Mucosa of gallbladder (tissue), 1 donor: ENCODE measurements around the gene BTBD8. TPM values are rescaled to one million over a fixed set of nuclear protein-coding genes. Genes with fewer than 3 reads are reported as not detected.

ENCODE experiments used
- DNase-seq: peaks from one replicate; pipeline ENCODE4 v3.0.0-alpha.2; 2020; ENCODE audit warnings: low spot score
- total RNA-seq: library from RNA; stranded (reverse); gene quantifications from one replicate; pipeline ENCODE4 v1.2.1, GENCODE V29; 2021
- donor health status: DM: no; HTN: no; CAD: no.

The BTBD8 gene
- total RNA-seq, 1 donor from 2014 or later: 8.5 TPM

GRCh38 chr1:92192246-92192645 lies 112.1 kb downstream of the BTBD8 start:
- no peak for DNase-seq

GRCh38 chr1:92194511-92194910 lies 114.4 kb downstream of the BTBD8 start:
- DNase-seq: no peak

GRCh38 chr1:92201973-92202372 lies 121.8 kb downstream of the BTBD8 start:
- DNase-seq: no peak

GRCh38 chr1:92203105-92203504 lies 123.0 kb downstream of the BTBD8 start:
- DNase-seq: no peak

DNA sequence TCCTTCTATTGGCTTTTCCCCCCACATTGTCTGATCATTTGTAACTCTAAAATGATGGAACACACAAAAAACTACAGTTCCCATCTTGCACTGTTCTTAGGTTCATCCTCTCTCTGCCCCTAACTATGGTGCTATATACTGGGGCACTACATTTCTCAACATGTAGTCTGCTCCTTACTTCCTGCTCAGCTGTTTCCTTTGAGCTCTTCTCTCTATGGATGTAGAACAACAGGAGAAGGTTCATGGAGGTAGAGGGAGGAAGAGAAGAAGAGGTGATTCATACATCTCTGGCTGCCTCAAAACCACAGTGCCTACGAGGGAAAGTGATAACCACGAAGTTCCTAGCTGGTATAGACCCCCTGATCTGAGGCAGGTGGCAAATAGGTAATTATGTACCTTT lies 130.6 kb downstream of the BTBD8 start:
- DNase-seq: no peak

DNA sequence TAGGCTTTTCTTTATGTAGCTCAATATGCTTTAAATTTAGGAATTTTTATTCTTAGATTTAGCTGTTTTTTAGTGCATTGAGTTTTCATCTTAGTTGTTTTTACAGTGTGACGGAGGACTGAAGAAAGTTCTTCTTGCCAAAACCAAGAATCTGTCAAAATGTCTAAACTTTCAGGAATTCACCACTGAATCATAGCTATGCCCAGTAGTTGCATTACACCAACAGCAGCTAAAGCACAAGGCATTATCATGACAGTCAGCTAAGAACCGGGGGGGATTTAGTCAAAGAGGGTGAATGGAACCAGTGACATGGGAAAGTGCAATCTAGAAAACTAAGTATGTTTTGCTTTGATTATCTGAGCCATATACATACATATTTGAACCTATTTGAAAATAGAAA lies 131.0 kb downstream of the BTBD8 start:
- no peak for DNase-seq

DNA sequence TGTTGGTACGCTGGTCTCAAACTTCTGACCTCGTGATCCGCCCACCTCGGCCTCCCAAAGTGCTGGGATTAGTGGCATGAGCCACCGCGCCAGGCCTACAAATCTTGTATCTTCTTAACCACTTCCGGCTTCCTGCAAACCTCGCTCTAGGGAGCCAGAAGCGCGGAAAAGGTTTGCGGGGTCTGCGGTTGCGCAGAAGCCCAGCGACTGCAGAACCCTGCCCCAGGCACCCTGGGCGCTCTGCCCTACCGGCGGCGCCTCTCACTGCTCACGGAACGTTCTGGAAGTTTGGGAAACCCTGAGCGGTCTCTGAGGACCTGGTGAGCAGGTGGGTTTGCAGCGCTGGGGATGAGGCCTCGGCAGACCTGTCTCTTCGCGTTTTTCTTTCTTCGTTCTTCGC lies 137.6 kb downstream of the BTBD8 start, which contains the start of gene C1orf146:
Gene C1orf146, plus strand, starts transcription at position 195 of the 400 bp plus-strand sequence. CDS start 13,506 bp downstream, outside the sequence.
- no peak for DNase-seq

GRCh38 chr1:92218559-92218958 lies 138.4 kb downstream of the BTBD8 start:
- DNase-seq: no peak

- no peak for DNase-seq
Measured at GRCh38 chr1:92219028-92219427, 138.9 kb downstream of the BTBD8 start.

DNA sequence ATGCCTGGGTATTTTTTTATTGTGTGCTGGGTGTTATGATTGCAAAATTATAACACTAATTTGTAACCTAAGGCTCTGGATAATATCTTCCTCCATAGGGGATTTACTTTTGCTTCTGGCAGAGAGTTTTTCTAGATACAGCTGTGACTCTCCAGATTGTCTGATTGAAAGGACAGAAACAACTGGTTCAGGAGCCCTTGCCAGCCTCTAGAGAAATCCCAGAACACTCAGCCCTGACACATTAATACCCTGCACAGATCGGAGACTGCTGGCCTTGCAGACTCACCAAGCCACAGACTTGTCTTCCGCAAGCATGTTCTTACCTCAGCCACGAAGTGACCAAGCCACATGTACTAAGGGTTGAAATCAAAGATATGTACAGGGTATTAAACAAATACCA lies 148.3 kb downstream of the BTBD8 start:
- no peak for DNase-seq

DNA sequence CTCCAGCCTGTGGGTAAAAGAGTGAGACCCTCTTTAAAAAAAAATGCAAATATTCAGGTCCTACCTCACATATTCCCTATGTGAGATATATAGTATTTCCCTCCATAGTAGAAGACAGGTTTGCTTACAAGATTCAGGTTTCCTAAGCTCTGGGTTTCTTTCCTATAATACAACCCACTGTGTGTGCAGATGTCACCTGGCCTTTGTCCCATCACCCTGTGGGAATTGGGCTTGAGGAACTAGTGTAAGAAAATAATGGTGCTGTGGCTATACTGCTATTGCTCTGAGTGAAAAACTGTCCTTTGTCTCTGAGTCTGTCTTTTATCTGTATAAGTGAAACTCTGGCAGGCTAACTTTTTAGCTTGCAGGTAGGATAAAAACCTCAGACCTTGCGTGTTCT lies 150.6 kb downstream of the BTBD8 start:
- DNase-seq: no peak

Other genes starting within 250 kb of the BTBD8 start
- 54.4 TPM for gene TGFBR3, start 194.2 kb upstream of the BTBD8 start, total RNA-seq
- not detected for gene BRDT, start 130.9 kb upstream of the BTBD8 start, total RNA-seq
- 0.14 TPM for gene EPHX4, start 50.4 kb upstream of the BTBD8 start, total RNA-seq
- gene SETSIP, start 4.9 kb upstream of the BTBD8 start, total RNA-seq: not detected
- not detected for gene C1orf146, start 137.6 kb downstream of the BTBD8 start, total RNA-seq
- gene GLMN, start 218.6 kb downstream of the BTBD8 start, total RNA-seq: 4.9 TPM
- 21.5 TPM for gene RPAP2, start 218.7 kb downstream of the BTBD8 start, total RNA-seq